ENCODE data around the gene PITPNM2.
A peak's percentile ranks its signal among the peaks of the same experiment; 100 is the strongest.

PITPNM2 gene

DNA sequence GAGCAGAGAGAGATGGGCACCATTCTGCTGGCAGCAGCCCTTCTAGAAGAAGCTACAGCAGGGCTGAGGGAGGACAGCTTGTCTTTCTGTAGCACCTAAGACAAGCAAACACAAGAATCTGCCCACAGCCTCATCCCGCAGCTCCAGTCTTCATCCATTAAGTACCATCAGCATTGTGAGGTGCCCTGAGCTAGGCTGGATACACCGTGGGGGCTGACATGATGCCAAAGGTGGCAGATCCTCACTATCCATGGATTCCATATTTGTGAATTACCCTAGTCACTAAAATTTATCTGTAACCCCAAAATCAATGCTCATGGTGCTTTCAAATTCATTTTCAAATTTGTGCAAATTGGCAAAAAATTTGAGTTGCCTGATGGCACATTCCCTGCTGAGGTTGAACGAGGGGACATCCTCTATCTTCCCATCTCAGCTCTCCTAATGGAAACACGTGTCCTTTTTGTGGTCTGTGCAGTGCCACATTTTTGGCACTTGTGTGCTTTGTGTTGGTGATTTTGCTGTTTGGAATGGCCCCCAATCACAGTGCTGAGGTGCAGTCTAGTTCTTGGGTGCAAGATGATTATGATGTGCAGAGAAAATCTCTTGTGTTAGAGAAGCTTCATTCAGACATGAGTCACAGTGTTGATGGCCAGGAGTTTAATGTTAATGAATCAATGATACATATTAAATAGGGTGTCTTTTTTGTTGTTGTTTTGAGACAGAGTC is 7.0 kb downstream of the PITPNM2 start:
- no peak for DNase-seq

DNA sequence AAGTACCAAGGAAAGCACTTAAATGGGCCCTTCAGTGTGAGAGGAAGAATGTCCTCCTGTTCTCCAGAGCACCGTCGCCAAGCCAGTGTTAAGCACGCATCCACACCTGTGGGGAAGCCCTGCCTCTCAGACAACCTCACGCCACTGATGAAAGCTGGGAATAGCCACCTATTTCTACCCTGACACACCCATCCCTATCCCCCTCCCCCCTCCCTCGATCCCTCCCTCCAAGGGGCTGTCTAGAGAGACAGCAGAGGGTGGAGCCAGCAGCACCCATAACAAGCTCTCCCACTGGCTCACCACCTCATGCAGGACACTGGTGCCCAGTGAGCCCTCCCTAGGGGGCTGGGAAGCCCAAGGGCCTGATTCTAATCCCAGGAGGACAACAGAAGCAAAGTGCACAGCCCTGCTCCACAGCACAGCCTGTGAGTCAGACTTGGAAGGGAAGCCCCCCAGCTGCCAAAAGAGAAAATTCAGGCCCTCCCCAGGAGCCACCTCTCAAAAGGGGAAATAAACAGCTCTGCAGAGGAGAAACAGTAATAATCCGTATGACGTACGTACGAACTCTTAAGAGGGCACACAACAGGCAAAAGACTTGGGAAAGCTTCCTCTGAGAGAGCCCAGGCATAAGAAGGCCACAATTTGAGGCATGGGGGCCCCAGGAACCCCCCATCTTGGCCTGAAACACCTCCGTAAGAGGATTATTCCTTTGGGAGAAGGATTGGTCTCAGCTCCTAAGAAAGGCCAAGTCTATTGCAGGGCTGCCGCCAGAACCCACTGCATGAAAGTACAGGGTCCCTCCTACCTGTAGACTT is 7.8 kb downstream of the PITPNM2 start:
- DNase-seq, result no peak

DNA sequence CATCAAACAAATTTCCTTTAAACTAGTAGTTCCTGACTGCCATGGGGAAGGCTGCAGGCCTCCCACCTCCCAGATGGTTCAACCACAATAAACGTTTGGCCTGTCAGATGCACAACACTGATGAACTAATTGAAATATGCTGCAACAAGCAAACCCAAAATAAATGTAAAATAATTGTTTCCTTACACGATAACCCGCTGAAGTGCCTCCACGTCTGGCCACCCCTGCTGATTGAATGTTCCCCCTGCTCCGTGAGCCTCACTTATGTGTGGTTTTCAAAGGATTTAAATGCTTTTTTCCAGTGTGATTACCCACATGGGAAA is 8.4 kb downstream of the PITPNM2 start:
- DNase-seq, result no peak

DNA sequence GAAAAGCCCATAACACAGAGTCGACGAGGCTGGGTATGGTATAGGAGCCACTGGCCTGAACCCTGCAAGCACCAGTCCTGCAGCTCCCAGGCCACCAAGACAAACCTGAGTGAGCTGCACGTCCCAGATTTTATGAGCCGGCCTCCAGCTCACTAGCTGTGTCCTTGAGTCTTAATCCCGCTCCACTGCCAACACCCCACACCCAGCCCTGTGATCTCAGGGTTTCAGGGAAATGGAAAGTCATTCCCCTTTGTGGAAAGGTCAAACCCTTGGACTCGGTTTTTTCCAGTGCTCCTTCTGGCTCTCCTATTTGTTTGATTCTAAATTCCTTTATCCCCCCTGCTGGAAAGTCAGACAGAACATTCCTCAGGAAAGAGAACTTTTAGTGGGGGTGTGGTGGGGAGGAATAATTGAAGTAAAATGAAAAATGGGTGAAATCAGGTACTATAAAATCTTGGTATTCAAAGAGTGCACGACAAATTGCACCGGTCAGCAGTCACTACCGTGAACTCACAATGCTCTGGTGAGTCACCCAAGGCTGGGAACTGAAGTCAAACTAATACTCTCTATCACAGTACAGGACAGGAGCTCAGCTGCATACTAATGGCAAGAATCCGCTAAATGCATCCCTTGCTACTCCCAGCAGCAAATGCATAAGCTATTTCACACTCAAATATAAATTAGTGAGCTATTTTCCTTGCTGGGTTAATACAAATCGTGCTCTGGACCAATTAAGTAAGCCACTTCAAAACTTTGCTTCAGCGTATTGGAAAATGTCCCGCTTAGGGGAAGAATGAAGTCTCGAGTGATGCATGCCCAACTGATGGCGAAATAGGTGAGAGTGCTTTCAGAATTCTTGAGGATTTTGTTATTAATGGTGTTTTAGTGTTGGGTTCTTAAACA is 9.0 kb downstream of the PITPNM2 start:
- no peak for DNase-seq

DNA sequence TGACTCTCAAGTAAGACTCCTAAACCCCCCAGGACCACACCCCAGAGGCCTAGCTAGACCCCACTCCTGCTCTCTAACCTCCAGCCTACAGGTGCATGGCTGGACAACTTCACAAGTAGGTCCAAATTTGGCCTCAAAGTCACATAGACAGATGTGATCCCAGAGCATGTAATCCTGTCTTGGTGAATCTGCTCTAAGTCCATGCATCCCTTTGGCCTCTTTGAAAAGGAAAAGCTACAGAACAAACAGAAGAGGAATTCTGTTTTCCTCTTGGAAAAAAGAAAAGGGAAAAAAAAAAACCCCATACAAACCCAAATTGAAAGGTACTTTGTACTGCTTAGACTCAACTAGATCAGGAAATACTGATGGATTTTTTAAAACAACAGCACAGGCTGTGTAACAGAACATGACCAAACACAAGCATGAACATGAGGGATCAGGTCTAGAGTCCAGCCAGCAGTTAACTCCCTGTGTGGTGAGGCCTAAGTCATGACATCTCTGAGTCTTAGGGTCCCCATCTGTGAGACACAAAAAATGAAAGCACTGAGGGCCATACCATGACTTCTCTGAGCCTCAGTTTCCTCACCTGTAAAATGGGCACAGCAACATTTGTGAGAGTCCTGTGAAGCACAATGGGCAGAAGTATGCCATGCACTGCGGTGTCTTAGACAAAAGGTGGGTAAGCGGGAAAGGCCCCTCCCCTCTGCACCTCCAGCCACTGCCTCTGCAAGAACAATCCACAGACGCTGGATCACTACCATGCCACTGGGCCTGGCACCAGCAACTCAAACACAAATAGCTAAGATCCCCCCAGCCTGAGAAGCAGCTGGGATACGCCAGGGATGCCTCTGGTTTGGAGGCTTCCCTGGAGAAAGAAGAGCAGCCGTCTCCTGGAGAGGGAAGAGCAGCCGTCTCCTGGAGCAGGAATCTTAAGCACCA is 9.9 kb downstream of the PITPNM2 start:
- no peak for DNase-seq

DNA sequence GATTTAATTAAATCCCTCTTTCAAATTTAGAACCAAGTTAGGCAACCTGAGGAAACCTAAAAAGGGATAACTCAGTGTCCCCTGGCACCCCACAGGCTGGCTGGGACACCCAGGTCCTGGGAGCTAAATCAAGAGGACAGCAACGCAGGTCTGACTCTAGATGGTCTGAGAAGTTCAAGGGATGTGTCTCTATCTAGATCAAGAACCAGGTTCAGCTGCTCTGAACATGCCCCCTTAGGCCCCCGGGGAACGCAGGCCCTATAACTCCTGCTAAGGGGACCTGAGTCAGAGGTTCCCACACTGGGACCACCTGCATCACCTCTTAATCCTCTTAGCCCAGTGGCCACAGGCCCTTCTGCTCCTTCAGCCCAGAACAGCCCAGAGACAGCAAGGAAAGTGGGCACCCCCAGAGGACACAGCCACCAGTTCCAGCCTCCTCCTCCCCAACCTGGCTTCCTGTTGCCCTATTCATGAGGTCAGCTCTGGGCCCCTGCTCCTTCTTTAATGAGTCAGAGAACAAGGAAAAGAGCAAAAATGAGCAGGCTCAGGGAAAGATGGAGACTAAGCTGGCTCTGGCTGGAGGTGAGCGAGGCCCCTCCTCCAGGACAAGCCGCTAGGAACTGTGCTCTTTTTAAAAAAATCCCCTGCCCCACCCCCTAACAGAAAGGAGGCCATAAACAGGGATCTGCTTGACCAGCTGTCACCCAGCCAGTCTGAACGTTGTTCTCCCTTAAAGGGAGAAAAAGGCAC is 10.8 kb downstream of the PITPNM2 start:
- DNase-seq, result peak; percentile 53

DNA sequence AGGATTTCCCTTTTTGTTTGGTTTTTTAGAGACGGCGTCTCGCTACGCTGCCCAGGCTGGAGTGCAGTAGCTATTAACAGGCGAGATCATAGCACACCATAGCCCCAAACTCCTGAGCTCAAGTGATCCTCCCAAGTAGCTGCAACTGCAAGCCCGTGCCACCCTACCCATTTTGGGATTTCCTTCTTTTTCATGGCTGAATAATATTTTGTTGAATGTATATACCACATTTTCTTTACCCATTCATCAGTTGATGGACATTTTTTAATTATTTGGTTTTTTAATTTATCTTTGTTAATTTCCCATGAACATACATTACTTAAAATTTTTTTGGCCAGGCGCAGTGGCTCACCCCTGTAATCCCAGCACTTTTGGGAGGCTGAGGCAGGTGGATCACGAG is 15.2 kb downstream of the PITPNM2 start:
- DNase-seq, result no peak

DNA sequence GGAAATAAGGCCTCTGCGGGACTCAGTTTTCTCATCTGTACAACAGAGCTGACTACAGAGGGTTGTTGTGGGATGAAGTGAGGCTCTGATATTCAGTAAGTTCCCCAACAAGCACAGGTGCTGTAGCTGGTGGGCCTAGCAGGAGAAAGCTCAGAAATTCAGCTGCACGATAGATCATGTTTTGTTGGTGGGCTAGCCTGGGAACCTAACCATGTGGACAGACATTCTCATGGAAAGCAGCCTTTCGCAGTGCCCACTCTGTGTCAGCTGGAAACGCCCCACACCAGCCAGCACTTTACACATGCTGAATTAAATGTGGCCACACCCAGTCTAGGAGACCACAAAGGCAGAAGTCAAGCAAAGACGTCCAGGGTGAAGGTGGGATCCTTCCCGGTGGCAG is 16.1 kb downstream of the PITPNM2 start:
- DNase-seq, result no peak

DNA sequence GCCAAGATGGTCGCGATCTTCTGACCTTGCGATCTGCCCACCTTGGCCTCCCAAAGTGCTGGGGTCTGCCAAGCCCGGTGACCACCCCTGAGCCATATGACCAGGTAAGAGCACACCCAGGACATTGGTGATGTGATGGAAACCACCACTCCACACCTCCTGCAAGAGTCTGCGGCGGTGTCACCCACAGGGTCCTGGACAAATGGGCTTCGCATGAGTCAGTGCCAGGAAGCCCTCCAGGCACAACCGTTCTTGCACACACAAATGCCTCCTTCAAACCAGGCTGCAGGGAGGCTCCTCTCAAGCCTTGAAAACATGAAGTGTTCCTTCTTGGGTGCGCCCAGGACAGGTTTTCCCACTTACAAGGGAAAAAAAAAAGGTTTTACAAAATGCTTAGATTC is 16.6 kb downstream of the PITPNM2 start:
- DNase-seq, result no peak

DNA sequence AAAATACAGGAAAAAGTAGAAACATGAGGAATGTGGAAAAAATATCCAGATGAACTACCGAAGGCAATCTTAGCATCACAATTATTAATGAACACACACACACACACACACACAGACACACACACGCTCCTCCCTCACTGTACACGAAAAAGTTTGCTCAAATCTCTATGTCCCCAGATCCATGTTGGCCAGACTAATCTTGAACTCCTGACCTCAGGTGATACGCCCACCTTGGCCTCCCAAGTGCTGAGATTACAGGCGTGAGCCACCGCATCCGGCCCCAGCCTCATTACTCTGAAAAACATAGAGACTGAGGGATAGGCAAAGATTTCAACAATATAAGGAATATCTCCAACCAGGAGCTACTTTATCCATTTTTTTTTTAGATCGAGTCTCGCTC is 17.2 kb downstream of the PITPNM2 start:
- DNase-seq, result no peak

DNA sequence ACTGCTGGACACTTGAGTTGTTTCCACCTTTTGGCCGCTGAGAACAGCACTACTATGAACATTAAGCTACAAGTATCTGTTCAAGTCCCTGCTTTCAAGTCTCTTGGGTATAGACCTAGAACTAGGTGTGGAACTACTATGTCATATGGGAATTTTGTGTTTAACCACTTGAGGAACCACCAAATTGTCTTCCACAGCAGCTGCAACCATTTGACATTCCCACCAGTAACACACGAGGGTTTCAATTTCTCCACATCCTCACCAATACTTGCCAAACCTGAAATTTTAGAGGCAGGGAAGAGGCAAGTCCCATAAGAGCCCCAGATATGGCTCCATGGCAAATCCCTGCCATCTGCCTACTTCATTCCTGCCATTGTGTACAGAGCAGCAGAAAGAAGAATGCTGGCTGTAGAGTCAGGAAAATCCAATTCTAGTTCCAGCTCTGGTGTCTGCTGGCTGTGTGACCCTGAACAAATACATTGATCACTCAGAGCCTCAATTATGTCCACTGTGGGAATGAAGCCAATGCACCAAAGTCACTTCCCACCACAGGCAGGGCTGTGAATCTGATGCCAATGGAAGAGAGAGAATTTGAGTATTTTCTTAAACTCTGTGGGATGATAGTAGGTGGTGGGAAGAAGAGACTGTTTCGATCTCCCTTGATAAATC is 17.8 kb downstream of the PITPNM2 start:
- DNase-seq, result no peak

DNA sequence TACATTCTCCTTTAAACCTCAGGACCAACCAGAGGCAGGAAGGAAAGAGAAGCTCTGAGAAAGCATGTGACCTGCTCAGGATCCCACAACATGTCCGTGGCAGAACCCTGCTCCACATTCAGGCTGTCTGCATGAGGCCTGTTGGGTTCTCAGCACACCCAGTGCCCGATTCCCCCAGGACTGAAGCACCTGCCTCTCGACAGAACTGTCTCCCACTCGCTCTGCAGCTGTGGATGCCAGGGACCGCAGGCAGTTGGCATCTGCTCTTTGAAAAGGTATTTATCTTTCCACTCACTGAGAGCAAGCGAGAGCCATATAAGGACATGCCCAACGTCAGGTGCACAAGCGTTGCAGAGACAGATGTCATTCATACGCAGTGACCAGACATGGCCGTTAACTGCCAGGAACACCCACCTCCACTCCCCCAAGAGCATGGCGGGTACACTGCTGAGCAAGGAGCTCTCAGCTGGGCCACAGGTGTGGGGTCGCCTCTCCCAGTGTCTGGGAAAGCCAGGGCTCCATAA is 18.9 kb downstream of the PITPNM2 start:
- DNase-seq, result no peak

DNA sequence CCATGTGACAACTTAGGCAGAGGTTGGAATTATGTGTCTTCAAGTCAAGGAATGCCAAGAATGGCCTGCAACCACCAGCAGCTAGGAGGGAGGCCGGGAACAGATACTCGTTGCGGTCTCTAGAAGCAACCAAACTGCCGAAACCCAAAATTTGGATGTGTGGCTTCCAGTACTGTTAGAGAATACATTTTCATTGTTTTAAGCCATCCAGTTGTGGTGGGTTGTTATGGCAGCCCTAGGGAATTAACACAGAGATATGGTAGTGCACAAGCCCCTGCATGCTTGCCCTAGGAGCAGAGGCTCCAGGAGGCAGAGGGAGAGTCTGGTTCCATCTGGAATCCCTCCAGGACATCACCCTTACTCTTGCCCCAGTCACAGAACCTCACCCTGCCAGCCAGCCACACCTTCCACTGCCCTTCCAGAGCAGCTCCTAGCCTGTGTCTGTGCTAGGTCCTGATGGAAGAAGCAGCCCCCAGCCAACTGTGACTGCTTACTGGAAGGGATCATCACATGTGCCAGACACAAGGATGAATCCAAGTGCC is 19.5 kb downstream of the PITPNM2 start:
- no peak for DNase-seq

DNA sequence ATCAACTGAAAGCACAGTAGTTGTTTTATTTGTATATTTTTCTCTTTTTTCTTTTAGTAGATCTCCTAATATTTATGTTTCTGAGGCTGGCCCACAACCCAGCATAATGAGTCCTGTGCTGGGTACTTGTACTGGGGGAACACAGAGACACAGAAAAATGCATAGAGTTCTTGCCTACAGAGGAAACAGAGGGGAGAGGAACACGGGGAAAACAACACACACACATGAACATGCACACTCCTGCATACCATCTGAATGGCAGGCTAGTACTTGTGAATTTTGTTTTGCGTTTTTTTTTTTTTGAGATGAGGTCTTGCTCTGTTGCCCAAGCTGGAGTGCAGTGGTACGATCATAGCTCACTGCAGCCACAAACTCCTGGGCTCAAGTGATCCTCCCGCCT is 21.3 kb downstream of the PITPNM2 start:
- DNase-seq, result no peak

DNA sequence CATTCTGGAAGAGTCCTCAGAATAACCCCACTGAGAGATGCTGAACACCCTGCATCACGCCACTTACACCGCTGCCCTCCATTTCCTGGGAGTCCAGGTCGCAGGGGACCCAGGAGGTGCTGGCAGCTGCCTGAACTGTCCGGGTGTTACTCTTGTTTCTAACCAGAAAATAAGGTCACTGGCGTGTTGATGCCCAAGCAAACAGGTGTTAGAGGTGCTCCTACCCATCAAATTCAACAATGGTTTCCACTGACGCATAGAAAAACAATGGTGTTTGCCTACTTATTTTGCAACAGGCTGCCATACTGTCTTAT is 23.8 kb downstream of the PITPNM2 start:
- no peak for DNase-seq

DNA sequence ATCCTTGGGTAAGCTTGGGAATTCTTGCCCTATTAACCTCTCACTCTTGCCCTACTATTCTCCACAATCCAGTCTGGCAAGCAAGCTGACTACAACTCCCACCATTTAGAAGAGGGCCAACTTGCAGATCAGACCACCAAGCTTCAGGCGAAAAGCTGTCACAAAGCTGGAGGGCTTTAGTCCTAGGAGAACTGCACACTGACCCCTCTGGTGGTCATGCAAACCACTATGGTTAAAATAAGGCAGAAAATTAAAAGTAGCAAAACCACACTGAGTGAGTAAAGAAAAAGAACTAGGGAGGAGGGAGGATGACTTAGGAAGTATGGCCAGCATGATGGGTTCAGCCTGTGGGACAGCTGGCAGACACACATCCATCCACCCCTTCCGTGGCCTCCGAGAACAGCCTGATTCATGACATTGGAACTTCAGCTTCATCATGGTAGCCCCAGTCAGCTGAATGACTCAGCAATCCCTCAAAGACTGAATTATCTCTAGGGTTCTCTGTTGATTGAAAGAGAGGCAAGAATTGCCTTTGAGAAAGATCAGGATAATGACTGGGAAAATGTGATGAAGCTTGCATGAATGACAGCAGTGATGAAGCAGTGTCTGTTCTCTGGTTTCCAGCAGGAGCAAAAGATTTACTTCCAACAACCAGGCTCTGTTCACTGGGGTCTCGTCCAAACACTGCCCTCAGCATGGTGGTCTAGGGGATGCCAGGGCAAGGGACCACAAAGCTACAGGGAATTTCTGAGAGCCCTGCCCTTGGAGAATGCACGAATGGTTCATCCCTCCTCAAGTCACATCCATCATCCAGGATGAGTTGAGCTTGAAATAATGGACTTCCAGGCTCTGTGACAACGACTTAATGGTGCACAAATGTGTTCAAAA is 24.4 kb downstream of the PITPNM2 start:
- DNase-seq, result peak; percentile 38

DNA sequence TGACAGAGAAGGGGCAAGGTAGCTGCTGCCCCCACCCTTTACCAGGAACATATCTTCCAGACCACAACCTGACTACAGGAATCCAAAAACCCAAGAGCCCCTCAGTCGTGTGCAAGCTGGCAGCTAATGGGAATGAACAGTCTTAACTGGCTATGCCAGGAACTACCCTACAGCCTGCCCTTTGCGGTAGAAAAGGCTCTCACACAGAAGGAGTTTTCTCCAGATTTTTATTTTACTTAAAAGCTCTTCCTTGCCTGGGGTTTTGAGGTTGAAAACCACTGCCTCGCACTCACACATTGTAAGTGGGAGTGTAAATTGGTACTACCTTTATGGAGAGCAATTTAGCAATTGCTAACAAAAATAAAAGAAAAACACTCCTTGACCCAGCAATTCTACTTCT is 28.3 kb downstream of the PITPNM2 start:
- no peak for DNase-seq

DNA sequence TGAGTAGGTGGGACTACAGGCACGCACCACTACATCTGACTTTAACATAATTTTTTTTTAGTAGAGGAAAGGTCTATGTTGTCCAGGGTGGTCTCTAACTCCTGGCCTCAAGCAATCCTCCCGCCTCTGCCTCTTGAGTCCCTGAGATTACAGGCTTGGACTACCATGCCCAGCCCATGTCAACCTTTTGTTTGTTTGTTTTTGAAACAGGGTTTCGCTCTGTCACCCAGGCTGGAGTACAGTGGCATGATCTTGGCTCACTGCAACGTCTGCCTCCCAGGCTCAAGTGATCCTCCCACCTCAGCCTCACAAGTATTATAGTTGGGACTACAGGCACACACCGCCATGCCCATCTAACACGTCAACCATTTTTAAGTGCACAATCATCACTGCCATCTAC is 29.2 kb downstream of the PITPNM2 start:
- no peak for DNase-seq

DNA sequence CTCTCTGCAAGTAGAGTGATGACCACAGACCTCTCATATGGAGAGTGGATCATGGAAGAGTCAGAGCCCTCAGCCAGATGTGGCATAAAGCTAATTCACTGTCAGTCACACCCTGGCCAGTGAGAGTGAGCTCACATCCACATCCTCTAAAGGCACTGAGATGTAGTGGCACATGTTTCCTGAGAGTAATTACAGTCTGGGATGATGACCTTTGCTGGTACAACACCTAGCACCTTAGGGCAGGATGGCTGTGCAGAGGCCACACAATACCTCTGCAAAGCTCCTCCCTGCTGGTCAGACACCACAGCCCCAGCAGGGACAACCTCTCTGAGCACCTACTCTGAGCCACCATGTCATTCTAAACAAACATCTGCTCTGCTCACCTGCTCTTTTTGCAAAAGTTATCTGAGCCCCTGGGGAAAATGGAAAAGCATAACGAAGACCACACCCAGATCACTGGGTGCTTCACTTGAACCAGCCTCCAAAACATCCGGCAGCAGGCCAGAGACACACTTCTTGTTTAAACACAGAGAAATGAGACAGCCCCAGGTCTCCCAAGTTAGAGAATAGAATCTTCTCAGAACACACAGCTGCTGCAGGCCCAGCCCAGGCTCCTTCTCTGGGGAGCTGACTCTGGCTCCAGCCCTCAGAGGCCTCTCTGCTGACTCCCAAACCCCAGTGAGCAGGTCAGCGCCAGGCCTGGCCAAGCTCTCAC is 30.3 kb downstream of the PITPNM2 start:
- DNase-seq, result no peak
